A549 (cell line): ENCODE data around the gene ZBTB46. TPM values are rescaled to one million over a fixed set of nuclear protein-coding genes. Genes with fewer than 3 reads are reported as not detected.

Experiments
- ATAC-seq, 2 experiments: fragments of 200-7000 bp in 1 of 2; fragments of >200 bp in 1 of 2; cut with Nextera tagmentation in 1 of 2; cut with Tn5 transposase in 1 of 2; 3 replicates each; pipeline versions ENCODE4 v1.8.0 to v1.9.1; 2018 to 2020; ENCODE audit warnings: mild to moderate bottlenecking in 1 of 2, moderate library complexity in 1 of 2
- CTCF ChIA-PET: fragments of 300-600 bp; sonication (Branson Sonifier 250); formaldehyde crosslinking; extraction: SDS; loops from one replicate; lab custom pipeline; 2021; ENCODE audit warnings: antibody characterized with exemption, inconsistent platforms; lab: Yijun Ruan, JAX
- POLR2A ChIA-PET: fragments of 350-600 bp; formaldehyde crosslinking; extraction: SDS; loops from one replicate; lab custom pipeline; 2021; ENCODE audit warnings: antibody characterized with exemption, inconsistent platforms; lab: Yijun Ruan, JAX
- DNase-seq, 2 experiments: peaks; one replicate each; pipeline versions ENCODE4 v3.0.0 to v3.0.0-alpha.2; 2011 to 2016; ENCODE audit warnings: low read depth in 1 of 2, low spot score in 1 of 2
- FAIRE-seq: peaks from 2 replicates; lab custom pipeline; 2011; peaks lifted over from hg19 to GRCh38; lab: Jason Lieb, UNC
- H3K27ac ChIP-seq, 2 experiments: fragments of >200 bp; sonication (Bioruptor Twin); formaldehyde crosslinking; 3 replicates each; pipeline ENCODE4 v1.5.1; 2016 to 2017
- H3K4me1 ChIP-seq: fragments of >200 bp; sonication (Bioruptor Twin); formaldehyde crosslinking; 3 replicates; pipeline ENCODE4 v1.6.1; 2016
- H3K4me2 ChIP-seq: fragments of >200 bp; sonication (Bioruptor Twin); formaldehyde crosslinking; 3 replicates; pipeline ENCODE4 v1.6.1; 2016
- H3K4me3 ChIP-seq: fragments of >200 bp; sonication (Bioruptor Twin); formaldehyde crosslinking; 3 replicates; pipeline ENCODE4 v1.5.1; 2016
- H3K9me3 ChIP-seq: fragments of >200 bp; sonication (Bioruptor Twin); formaldehyde crosslinking; 3 replicates; pipeline ENCODE4 v1.6.1; 2016
- CBX2 ChIP-seq: fragments of 200-600 bp; sonication (generic); IDR thresholded peaks from 2 replicates; pipeline ENCODE4 v1.6.1; 2016; ENCODE audit warnings: low read depth, mild to moderate bottlenecking, borderline replicate concordance
- CHD4 ChIP-seq: fragments of 200-600 bp; sonication (generic); IDR thresholded peaks from 2 replicates; pipeline ENCODE4 v1.6.1; 2016; ENCODE audit warnings: antibody characterized with exemption, mild to moderate bottlenecking, borderline replicate concordance
- FOXS1 ChIP-seq: fragments of 250-450 bp; sonication (Bioruptor Pico); IDR thresholded peaks from 2 replicates; pipeline ENCODE4 v1.5.0; 2020; ENCODE audit warnings: mild to moderate bottlenecking, moderate library complexity
- GATA3 ChIP-seq: IDR thresholded peaks from 2 replicates; pipeline ENCODE4 v1.6.1; 2012; ENCODE audit warnings: borderline replicate concordance
- HDAC2 ChIP-seq: fragments of 200-600 bp; sonication (generic); IDR thresholded peaks from 2 replicates; pipeline ENCODE4 v1.6.1; 2016
- JUNB ChIP-seq: fragments of >200 bp; sonication (Bioruptor Twin); formaldehyde crosslinking; IDR thresholded peaks from 2 replicates; pipeline ENCODE4 v1.6.1; 2016
- MAZ ChIP-seq: fragments of 150-350 bp; IDR thresholded peaks from 2 replicates; pipeline ENCODE4 v1.6.1; 2014; ENCODE audit warnings: antibody characterized with exemption, low read depth, low read length, borderline replicate concordance
- NFE2L2 ChIP-seq: fragments of 150-350 bp; conservative IDR thresholded peaks from 2 replicates; pipeline ENCODE4 v1.6.1; 2014; ENCODE audit warnings: low read length
- NR3C1 ChIP-seq: fragments of >200 bp; sonication (Bioruptor Twin); formaldehyde crosslinking; IDR thresholded peaks from 3 replicates; pipeline ENCODE4 v1.6.1; 2017
- POLR2AphosphoS2 ChIP-seq: conservative IDR thresholded peaks from 2 replicates; pipeline ENCODE4 v1.6.1; 2012; ENCODE audit warnings: low read length, improper control_type of control experiment, inconsistent platforms
- RNF2 ChIP-seq: fragments of 200-600 bp; sonication (generic); IDR thresholded peaks from 2 replicates; pipeline ENCODE4 v1.6.1; 2016; ENCODE audit warnings: low read depth, mild to moderate bottlenecking, antibody characterized with exemption, moderate library complexity, borderline replicate concordance
- SREBF2 ChIP-seq: fragments of 450-650 bp; IDR thresholded peaks from 2 replicates; pipeline ENCODE4 v1.6.1; 2014; ENCODE audit warnings: mild to moderate bottlenecking, moderate library complexity
- TFCP2L1 ChIP-seq: fragments of 250-450 bp; sonication (Bioruptor Pico); IDR thresholded peaks from 2 replicates; pipeline ENCODE4 v1.5.0; 2021; ENCODE audit warnings: mild to moderate bottlenecking
- TP53 ChIP-seq: fragments of 250-450 bp; sonication (Bioruptor Pico); IDR thresholded peaks from 2 replicates; pipeline ENCODE4 v1.5.0; 2021; ENCODE audit warnings: mild to moderate bottlenecking, moderate library complexity
- ZC3H11A ChIP-seq: fragments of 450-650 bp; IDR thresholded peaks from 2 replicates; pipeline ENCODE4 v1.6.1; 2014; ENCODE audit warnings: antibody characterized with exemption, mild to moderate bottlenecking
- whole genome bisulfite sequencing: methylation state at CpG from one replicate; pipeline ENCODE4 v1.1.6; 2017; ENCODE audit errors: missing lambda C conversion rate; 5-methylcytosine and 5-hydroxymethylcytosine counted together
- polyA plus RNA-seq, 4 experiments: library from polyadenylated mRNA; depleted of rRNA in 3 of 4; stranded (reverse); fragments of >200 nt; fragmentation: RNase III in 1 of 4; extraction: RNeasy Plus Mini Kit Qiagen cat#74134 plus additional on column Dnase treatment in 1 of 4; gene quantifications; 2 replicates in 3 of 4; 3 replicates in 1 of 4; pipeline ENCODE4 v1.2.3, GENCODE V29; 2011 to 2017
- TF ChIP-seq, protein P1 (sequence below): fragments of 200-600 bp; sonication (generic); IDR thresholded peaks from 2 replicates; pipeline ENCODE4 v1.6.1; 2016; ENCODE audit warnings: antibody characterized with exemption, mild to moderate bottlenecking, moderate library complexity
- TF ChIP-seq, protein P2 (sequence below): fragments of 250-450 bp; sonication (Bioruptor Pico); IDR thresholded peaks from 2 replicates; pipeline ENCODE4 v1.5.0; 2021; ENCODE audit warnings: mild to moderate bottlenecking, moderate library complexity, borderline replicate concordance
- TF ChIP-seq, protein P3 (sequence below): fragments of 450-650 bp; IDR thresholded peaks from 2 replicates; pipeline ENCODE4 v1.6.1; 2014; ENCODE audit warnings: antibody characterized with exemption
- TF ChIP-seq, protein P4 (sequence below): fragments of 250-450 bp; sonication (Bioruptor Pico); IDR thresholded peaks from 2 replicates; pipeline ENCODE4 v1.5.0; 2020; ENCODE audit warnings: low read depth, mild to moderate bottlenecking, moderate library complexity
- TF ChIP-seq, protein P5 (sequence below): IDR thresholded peaks from 2 replicates; pipeline ENCODE4 v1.6.1; 2012; ENCODE audit warnings: low read depth, borderline replicate concordance
- TF ChIP-seq, protein P6 (sequence below): IDR thresholded peaks from 2 replicates; pipeline ENCODE4 v1.6.1; 2012
- TF ChIP-seq, protein P7 (sequence below): fragments of >200 bp; sonication (Bioruptor Twin); formaldehyde crosslinking; IDR thresholded peaks from 3 replicates; pipeline ENCODE4 v1.6.1; 2016

ZBTB46 gene
- polyA plus RNA-seq, 2 of the 4 experiments (the other 2 are of a cell fraction) = 0.17 to 0.43 TPM

DNA sequence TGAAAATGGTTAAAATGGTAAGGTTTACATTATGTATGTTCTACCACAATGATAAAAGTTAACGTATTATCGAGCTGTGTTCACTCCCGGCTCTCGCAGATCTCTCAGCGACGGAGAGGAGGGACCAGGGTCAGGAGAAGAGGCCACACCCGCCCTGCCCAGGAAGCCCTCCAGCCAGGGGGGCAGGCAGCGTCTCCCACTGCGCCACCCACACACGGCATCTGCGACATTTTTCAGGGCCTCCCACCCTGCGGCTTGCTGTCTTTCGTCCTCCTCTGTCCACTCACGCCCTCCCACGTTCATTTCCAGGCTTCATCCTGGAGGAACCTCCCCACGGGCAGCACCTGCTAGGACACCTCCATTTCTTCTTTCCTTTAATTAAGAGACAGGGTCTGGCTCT, 43.3 kb downstream of the ZBTB46 start:
- POLR2A ChIA-PET = no interaction called here
- CTCF ChIA-PET = interaction anchor here (0.6 to 2.7 kb wide), 10 partner anchors 10 to 371 kb away, joined by 3 to 13 read pairs (median 6); partner anchors contain the start of gene PTK6

DNA sequence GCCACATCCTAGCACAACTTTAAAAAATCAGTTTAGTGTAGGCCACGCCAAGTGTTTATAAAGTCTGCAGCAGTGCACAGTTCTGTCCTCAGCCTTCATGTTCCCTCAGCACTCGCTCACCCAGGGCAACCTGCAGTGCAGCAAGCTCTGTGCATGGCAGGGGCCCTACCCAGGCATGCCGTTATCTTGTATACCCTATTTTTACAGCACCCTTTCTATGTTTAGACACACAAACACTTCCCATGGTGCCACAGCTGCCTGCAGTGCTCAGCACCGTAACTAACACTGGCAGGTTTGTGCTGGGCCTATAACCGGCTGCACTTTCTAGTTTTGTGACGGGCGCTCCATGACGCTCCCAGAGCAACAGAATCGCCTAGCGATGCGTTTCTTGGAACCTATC, 43.8 kb downstream of the ZBTB46 start:
- no peak for FAIRE-seq
- Histone ChIP-seq H3K4me2 (no peak overlapping the region), H3K9me3 (no peaks in the 10 kb centered on the region), H3K4me1 (no peaks in the 10 kb centered on the region), H3K27ac (no peak overlapping the region), H3K4me3 (no peak overlapping the region)
- TF ChIP-seq, protein P1, sequence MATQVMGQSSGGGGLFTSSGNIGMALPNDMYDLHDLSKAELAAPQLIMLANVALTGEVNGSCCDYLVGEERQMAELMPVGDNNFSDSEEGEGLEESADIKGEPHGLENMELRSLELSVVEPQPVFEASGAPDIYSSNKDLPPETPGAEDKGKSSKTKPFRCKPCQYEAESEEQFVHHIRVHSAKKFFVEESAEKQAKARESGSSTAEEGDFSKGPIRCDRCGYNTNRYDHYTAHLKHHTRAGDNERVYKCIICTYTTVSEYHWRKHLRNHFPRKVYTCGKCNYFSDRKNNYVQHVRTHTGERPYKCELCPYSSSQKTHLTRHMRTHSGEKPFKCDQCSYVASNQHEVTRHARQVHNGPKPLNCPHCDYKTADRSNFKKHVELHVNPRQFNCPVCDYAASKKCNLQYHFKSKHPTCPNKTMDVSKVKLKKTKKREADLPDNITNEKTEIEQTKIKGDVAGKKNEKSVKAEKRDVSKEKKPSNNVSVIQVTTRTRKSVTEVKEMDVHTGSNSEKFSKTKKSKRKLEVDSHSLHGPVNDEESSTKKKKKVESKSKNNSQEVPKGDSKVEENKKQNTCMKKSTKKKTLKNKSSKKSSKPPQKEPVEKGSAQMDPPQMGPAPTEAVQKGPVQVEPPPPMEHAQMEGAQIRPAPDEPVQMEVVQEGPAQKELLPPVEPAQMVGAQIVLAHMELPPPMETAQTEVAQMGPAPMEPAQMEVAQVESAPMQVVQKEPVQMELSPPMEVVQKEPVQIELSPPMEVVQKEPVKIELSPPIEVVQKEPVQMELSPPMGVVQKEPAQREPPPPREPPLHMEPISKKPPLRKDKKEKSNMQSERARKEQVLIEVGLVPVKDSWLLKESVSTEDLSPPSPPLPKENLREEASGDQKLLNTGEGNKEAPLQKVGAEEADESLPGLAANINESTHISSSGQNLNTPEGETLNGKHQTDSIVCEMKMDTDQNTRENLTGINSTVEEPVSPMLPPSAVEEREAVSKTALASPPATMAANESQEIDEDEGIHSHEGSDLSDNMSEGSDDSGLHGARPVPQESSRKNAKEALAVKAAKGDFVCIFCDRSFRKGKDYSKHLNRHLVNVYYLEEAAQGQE = no peak
- TF ChIP-seq, protein P2, sequence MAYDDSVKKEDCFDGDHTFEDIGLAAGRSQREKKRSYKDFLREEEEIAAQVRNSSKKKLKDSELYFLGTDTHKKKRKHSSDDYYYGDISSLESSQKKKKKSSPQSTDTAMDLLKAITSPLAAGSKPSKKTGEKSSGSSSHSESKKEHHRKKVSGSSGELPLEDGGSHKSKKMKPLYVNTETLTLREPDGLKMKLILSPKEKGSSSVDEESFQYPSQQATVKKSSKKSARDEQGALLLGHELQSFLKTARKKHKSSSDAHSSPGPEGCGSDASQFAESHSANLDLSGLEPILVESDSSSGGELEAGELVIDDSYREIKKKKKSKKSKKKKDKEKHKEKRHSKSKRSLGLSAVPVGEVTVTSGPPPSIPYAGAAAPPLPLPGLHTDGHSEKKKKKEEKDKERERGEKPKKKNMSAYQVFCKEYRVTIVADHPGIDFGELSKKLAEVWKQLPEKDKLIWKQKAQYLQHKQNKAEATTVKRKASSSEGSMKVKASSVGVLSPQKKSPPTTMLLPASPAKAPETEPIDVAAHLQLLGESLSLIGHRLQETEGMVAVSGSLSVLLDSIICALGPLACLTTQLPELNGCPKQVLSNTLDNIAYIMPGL (CRISPR knock-in tag) = no peak
- no peak for TF ChIP-seq JUNB
- TF ChIP-seq, protein P3, sequence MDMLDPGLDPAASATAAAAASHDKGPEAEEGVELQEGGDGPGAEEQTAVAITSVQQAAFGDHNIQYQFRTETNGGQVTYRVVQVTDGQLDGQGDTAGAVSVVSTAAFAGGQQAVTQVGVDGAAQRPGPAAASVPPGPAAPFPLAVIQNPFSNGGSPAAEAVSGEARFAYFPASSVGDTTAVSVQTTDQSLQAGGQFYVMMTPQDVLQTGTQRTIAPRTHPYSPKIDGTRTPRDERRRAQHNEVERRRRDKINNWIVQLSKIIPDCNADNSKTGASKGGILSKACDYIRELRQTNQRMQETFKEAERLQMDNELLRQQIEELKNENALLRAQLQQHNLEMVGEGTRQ = no peak
- ATAC-seq = no peak
- POLR2A ChIA-PET = no interaction called here
- CTCF ChIA-PET = interaction anchor here (0.6 to 4.4 kb wide), 16 partner anchors 8 to 370 kb away, joined by 3 to 35 read pairs (median 6); partner anchors contain the start of genes PTK6 and TPD52L2
- WGBS = 86% methylated on average over 11 of the region's 11 CpGs
- DNase-seq = no peak

More for the DNA sequence above, 43.3 kb downstream of the ZBTB46 start:
- FAIRE-seq (no peak), ATAC-seq (no peak), DNase-seq (no peak)
- no peaks in the 10 kb centered on the region for H3K4me1 ChIP-seq
- 81% methylated on average over 16 of the region's 16 CpGs for WGBS
- H3K4me3 ChIP-seq = no peak overlapping the region
- H3K27ac ChIP-seq = no peak overlapping the region
- H3K9me3 ChIP-seq = no peaks in the 10 kb centered on the region
- TF ChIP-seq CHD4 (no peak), SREBF2 (no peak), GATA3 (no peak), RNF2 (no peak), POLR2AphosphoS2 (no peak), CBX2 (no peak), ZC3H11A (no peak), TP53 (no peak), NFE2L2 (no peak), TFCP2L1 (CRISPR knock-in tag) (no peak), NR3C1 (no peak), FOXS1 (CRISPR knock-in tag) (no peak), MAZ (no peak), HDAC2 (no peak)
- TF ChIP-seq, protein P4, sequence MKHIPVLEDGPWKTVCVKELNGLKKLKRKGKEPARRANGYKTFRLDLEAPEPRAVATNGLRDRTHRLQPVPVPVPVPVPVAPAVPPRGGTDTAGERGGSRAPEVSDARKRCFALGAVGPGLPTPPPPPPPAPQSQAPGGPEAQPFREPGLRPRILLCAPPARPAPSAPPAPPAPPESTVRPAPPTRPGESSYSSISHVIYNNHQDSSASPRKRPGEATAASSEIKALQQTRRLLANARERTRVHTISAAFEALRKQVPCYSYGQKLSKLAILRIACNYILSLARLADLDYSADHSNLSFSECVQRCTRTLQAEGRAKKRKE (CRISPR knock-in tag) = no peak
- TF ChIP-seq, protein P5, sequence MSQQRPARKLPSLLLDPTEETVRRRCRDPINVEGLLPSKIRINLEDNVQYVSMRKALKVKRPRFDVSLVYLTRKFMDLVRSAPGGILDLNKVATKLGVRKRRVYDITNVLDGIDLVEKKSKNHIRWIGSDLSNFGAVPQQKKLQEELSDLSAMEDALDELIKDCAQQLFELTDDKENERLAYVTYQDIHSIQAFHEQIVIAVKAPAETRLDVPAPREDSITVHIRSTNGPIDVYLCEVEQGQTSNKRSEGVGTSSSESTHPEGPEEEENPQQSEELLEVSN = no peak
- TF ChIP-seq, protein P6, sequence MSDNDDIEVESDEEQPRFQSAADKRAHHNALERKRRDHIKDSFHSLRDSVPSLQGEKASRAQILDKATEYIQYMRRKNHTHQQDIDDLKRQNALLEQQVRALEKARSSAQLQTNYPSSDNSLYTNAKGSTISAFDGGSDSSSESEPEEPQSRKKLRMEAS = no peak
- TF ChIP-seq, protein P7, sequence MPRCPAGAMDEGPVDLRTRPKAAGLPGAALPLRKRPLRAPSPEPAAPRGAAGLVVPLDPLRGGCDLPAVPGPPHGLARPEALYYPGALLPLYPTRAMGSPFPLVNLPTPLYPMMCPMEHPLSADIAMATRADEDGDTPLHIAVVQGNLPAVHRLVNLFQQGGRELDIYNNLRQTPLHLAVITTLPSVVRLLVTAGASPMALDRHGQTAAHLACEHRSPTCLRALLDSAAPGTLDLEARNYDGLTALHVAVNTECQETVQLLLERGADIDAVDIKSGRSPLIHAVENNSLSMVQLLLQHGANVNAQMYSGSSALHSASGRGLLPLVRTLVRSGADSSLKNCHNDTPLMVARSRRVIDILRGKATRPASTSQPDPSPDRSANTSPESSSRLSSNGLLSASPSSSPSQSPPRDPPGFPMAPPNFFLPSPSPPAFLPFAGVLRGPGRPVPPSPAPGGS = no peak
- TF ChIP-seq, all 56 proteins: peak for 0
- no peak overlapping the region for H3K4me2 ChIP-seq
